A172 (cell line): Measurements from ENCODE around the gene FSIP1. TPM values are rescaled to one million over a fixed set of nuclear protein-coding genes. Genes with fewer than 3 reads are reported as not detected.
A peak's percentile ranks its signal among the peaks of the same experiment; 100 is the strongest.

Source experiments
- DNase-seq: peaks from one replicate; pipeline ENCODE4 v3.0.0-alpha.2; 2015; ENCODE audit warnings: low spot score
- total RNA-seq: library from RNA; depleted of rRNA; stranded (reverse); fragments of >200 nt; shearing (Covaris generic); gene quantifications from 2 replicates; pipeline ENCODE4 v1.2.3, GENCODE V29; 2014

FSIP1 gene
- total RNA-seq, 1 experiment from 2014 or later = 0.41 TPM

DNA sequence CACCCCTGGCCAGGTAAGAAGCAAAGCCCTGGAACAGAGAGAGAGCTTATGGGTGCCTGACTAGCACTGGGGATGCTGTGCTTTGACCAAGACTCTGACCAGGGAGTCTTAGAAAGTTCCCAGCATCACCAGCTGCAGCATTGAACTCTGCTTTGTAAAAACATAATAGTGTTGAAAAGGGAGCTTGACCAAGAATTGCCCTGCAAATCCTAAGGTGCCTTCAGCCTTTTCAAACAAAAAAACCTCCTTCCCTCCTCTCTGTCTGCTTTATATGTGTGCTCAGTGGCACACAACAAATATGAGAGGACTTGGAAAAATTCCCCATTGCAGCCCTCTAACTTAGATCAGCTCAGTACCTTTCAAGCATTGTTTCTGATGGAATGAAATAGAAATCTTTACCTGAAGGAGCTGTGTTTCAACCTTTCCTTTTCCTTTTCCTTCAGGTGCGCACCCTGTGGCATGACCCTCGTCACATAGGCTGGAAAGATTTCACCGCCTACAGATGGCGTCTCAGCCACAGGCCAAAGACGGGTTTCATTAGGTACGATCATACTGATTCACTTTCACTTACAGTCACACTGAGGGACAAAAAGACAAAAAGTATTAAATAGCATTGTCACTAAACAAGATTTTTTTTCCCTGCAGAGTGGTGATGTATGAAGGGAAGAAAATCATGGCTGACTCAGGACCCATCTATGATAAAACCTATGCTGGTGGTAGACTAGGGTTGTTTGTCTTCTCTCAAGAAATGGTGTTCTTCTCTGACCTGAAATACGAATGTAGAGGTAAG, 188.8 kb downstream of the FSIP1 start:
- DNase-seq = no peak

DNA sequence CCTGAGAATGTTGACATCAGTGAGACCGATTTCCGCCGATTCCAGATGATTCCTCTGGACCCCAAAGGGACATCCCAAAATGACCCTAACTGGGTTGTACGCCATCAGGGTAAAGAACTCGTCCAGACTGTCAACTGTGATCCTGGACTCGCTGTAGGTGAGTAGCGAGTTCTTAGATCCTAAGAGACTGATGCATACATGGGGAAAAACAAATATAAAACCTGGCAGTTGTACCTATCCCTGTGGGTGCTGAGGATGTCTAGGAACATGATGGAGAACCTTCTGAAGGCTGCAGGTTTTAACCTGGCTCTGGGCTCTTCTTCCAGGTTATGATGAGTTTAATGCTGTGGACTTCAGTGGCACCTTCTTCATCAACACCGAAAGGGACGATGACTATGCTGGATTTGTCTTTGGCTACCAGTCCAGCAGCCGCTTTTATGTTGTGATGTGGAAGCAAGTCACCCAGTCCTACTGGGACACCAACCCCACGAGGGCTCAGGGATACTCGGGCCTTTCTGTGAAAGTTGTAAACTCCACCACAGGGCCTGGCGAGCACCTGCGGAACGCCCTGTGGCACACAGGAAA, 189.5 kb downstream of the FSIP1 start:
- DNase-seq = no peak

- DNase-seq = no peak
Observed at GRCh38 chr15:39592500-39592899, 190.1 kb downstream of the FSIP1 start.

- no peak for DNase-seq
Observed at GRCh38 chr15:39591896-39592315, 190.7 kb downstream of the FSIP1 start.

DNA sequence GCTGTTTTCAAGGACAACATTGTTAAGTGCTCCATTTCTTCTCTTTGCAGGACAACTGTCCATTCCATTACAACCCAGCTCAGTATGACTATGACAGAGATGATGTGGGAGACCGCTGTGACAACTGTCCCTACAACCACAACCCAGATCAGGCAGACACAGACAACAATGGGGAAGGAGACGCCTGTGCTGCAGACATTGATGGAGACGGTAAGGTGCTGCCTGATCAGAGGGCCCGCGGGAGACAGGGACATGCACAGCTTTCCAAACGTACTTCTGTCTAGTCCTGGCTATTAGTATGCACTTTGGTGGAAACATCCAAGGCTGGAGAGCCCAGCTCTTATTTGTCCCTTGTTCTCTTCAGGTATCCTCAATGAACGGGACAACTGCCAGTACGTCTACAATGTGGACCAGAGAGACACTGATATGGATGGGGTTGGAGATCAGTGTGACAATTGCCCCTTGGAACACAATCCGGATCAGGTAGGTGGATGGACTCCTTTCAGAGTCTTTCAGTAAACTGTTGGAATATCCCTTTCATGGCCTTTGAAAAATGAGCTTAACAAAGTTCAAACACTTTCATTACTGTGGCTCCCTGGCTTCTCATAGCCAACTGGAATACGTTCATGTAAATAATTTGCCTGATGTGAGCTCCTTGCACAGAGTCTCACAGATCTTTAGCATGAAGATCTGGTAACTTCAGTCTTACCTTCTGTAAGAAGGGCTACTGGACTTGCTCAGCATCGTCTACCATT, 191.3 kb downstream of the FSIP1 start:
- no peak for DNase-seq

DNA sequence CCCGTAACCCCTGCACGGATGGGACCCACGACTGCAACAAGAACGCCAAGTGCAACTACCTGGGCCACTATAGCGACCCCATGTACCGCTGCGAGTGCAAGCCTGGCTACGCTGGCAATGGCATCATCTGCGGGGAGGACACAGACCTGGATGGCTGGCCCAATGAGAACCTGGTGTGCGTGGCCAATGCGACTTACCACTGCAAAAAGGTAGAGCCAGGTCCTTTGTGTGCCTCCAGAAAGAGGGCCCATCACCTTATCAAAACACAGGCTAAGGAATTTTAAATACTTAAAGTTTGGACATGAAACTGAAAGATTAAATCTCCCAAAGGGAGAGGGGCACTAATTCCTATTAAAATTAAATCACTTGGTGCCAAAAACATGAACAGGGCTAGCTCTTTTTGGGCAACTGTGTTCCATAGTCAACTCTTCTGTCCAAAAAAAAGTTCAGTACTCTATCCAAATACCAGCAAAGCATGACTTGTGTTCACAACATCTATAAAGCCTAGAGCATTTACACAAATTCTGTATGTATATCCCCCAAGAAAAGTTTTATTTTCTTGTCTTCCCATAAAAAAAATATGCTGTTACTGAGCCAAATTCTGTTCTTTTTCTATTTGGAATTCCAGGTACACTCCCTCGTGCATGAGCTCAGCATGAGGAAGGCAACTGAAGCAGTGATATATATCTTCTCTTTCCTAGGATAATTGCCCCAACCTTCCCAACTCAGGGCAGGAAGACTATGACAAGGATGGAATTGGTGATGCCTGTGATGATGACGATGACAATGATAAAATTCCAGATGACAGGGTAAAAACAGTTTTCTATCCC, 192.6 kb downstream of the FSIP1 start:
- DNase-seq = no peak

DNA sequence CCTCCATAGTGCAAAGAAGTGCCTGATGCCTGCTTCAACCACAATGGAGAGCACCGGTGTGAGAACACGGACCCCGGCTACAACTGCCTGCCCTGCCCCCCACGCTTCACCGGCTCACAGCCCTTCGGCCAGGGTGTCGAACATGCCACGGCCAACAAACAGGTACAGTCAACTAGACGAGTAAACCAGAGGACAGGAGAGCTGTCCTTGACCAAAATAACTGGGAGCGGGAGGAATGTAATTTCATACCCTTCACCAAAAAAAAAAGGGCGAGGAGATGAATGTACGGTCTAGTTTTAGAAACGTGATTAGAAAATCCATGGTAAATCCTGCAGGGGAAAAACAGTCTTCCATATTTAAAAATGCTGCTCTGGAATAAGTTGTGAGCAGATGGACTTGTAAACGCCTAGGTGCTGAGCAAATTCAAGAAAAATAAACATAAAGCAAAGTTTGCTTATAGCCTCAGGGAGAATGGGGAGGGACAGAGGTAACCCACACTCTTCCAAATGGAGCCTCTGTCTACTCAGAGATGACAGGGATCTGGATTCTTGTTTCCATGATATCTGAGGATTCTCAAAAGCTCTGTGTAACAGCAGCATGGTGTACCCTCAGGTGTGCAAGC, 193.3 kb downstream of the FSIP1 start:
- DNase-seq = no peak

DNA sequence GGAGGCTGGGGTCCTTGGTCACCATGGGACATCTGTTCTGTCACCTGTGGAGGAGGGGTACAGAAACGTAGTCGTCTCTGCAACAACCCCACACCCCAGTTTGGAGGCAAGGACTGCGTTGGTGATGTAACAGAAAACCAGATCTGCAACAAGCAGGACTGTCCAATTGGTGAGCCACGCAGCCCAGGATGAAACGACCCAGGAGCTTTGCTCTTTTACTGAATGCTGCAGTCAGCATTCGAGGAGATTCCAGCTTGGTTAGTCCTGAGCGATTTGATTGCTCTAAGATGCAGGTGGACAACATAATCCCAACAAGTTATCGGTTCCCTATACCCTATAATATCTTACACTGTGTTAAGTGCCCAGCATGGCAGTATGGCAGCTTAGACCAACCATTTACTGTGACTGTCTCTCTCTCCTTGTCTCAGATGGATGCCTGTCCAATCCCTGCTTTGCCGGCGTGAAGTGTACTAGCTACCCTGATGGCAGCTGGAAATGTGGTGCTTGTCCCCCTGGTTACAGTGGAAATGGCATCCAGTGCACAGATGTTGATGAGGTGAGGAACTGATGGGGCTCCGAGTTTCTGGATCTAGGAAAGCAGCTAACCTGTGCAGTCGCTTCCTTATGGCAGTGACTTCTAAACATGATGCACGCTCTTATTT, 194.0 kb downstream of the FSIP1 start:
- no peak for DNase-seq

DNA sequence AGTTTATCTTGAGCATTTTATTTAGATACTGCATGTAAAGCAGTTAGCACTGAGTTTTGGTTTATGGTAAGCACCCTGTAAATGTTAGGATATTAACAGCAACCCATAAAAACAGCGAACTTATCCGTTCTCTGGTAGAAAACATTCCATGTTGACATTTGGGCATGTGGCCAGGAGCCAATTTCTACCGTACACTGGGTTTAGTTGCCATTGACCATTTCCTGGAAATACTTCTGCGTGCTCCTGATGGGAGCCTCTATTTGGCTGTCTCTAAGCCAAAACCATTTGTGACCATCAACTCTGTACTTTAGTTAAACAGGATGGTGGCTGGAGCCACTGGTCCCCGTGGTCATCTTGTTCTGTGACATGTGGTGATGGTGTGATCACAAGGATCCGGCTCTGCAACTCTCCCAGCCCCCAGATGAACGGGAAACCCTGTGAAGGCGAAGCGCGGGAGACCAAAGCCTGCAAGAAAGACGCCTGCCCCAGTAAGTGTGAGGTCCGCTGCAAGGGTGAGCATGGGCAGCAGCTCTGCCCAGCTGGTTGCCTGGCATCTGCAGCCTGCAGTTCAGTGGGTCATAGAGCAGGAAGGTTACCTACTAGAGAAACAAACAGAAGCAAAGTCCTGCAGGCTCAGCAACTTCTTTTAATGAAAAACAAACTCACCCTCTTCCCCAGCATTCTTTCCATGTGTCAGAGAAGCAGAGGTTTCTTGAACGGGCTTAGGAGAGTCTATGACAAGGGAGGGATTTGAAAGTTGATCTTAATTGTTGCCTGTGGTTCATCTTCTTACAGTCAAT, 194.7 kb downstream of the FSIP1 start:
- no peak for DNase-seq

DNA sequence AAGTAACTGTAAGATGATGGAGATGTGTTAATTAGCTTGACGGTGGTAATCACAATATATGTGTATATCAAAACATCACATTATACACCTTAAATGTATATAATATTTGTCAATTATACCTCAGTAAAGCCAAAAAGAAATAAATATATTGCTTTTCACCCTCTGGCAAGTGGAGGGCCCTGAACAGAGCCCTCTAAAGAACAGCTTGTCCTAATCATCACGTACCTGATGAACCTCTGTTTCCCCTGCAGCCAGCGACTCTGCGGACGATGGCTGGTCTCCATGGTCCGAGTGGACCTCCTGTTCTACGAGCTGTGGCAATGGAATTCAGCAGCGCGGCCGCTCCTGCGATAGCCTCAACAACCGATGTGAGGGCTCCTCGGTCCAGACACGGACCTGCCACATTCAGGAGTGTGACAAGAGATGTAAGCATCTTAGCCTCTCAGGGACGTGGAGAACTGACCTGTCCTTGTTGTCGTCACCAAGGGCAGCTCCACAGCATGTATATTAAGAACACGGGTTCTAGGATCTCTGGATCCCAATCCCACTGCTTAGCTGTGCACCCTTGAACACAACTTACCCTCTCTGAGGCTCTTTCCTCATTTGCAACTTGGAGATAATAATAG, 195.4 kb downstream of the FSIP1 start:
- DNase-seq = no peak

DNA sequence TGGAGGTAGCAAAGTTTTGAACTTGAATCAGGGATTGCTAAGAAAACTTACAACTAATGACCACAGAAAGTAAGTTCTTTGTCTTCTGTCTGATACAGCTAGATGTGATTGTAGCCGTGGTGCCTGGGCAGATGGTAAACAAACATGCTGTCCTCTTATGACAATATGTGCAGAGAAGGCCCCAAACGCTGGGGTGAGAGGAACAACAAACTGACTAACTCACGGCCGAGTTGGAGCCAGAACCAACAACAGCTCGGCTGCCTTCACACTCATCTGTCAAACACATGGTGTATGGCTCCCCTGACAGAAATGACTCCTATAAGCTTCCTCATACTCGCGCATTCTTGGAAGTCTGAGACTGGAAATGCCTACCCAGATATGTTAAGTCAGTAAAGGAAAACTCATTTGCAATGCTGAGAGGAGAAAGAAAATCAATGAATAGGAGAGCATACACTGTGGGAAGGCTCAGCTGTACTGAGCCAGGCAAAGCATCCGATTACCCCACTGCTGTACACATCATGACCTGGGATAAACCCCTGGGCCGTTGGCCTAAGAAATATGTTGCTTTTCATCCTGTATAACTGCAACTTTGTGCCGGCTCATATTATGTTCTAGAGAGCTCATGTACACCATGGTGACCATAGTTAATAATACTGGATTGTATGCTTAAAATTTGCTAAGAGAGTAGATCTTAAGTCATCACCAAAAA, 196.1 kb downstream of the FSIP1 start:
- DNase-seq = no peak

GRCh38 chr15:39585871-39586301, 196.8 kb downstream of the FSIP1 start:
- no peak for DNase-seq

- DNase-seq = no peak
Observed at GRCh38 chr15:39585389-39585841, 197.2 kb downstream of the FSIP1 start.

DNA sequence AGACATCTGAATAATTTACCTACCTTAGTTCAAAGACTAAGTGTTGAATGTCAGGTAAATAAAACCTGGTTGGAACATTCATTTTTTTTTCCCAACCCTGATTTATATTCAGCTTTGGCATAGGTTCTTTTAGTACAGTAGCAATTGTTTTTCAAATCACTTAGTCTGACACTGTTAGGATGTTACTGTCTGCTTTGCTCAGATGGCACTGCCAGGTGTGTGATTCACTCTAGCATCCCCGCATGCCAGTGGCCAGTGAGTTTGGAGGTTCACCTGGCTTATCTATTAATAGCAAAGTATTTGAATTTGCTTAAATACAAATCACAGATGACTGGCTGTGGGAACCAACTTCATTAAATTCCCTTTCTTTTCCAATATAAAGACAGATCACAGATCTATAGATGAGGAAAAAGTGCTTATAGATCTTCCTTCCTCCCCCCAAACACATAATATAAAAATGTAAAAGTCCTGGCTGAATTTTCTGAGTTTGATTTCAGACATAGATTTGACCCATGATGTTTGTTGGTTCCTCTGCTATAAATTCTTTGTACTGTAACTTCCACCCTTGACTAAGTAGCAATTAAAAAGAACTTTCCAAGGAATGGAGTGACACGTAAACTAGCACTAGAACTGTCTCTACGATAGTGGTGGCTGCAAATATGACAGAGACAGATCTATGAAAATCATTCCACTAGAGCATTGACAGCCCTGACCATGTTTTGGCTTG, 197.8 kb downstream of the FSIP1 start:
- DNase-seq = no peak

DNA sequence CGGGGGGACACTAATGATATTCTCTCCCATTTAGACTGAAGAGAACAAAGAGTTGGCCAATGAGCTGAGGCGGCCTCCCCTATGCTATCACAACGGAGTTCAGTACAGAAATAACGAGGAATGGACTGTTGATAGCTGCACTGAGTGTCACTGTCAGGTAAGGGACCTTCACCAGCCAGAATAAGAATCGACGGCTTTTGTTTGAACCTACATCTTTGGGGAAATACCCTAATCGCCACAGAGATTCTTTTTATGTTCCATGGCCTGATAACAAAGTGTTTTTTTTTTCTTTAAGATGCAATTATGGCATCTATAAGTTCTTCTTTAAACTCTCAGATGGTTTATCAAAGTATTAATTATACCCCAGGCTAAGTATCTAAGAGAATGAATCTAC, 198.4 kb downstream of the FSIP1 start:
- DNase-seq = no peak

- DNase-seq = peak; percentile 13
Observed at GRCh38 chr15:39583596-39584265, 198.9 kb downstream of the FSIP1 start.

DNA sequence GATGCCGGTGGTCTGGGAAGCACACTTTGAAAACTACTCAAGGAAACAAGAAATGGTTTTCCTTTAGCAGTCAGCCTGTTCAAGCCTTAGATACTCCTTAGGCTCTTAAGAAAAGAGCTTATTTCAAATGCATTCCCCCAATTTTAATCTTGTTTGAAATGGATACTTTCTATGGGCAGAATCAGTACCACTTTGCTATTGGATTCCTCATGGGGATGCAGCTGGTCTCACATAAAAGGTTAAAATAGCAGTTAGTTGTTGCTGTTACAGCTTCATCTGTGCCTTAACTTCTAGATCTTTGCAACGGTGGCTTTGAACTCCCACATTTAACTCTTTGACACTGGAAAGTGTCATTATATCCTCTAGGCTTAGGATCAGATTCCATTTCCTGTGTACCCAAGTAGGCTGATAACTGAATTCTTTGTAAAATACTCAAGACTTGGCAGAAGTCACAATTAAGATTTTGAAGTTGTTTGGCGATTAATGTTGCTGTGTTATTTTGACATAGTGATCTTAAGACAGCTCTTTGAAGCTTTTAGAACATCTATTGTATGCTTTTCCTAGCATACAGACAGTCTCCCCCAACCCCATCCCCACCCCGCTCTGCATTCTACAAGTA, 199.6 kb downstream of the FSIP1 start:
- no peak for DNase-seq
